ENCODE measurements around the gene TIAM2.

DNA sequence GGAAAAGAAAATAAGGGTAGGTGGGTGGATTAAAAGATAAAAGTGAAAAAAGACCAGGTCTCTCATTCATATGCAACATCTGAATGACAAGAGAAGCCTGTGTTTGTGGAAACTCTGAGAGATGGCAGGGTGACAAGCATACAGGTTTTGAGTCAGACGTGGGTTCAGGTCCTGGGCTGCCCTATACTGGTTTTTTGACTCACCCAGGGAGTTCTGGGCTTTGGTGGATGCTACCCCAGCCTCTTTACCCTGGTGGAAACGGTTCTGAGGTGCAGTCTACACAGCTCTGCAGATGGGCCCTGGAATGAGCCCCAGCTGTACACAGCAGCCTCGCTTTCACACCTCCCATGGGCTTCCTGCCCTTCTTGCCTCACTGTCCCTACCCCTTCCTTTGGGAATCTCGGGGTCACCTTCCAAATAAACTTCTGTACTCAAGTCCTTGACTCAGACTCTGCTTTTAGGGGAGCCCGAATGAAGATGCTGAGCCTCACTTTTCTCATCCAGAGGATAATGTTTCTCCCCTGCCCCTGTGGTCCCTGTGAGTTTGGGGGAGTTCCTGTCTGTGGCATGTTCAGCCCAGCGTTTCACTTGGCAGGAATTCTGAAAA, 191.0 kb downstream of the TIAM2 start:
- TF ChIP-seq, protein P1, sequence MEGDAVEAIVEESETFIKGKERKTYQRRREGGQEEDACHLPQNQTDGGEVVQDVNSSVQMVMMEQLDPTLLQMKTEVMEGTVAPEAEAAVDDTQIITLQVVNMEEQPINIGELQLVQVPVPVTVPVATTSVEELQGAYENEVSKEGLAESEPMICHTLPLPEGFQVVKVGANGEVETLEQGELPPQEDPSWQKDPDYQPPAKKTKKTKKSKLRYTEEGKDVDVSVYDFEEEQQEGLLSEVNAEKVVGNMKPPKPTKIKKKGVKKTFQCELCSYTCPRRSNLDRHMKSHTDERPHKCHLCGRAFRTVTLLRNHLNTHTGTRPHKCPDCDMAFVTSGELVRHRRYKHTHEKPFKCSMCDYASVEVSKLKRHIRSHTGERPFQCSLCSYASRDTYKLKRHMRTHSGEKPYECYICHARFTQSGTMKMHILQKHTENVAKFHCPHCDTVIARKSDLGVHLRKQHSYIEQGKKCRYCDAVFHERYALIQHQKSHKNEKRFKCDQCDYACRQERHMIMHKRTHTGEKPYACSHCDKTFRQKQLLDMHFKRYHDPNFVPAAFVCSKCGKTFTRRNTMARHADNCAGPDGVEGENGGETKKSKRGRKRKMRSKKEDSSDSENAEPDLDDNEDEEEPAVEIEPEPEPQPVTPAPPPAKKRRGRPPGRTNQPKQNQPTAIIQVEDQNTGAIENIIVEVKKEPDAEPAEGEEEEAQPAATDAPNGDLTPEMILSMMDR (conservative IDR thresholded peaks at IDR 0.05; ENCODE audit: low read depth in 2 of 2) = no peak
- no peak for TF ChIP-seq POLR2AphosphoS5 (IDR thresholded peaks at IDR 0.05; ENCODE audit: low read depth)
- TF ChIP-seq EZH2phosphoT487 (IDR thresholded peaks at IDR 0.05; ENCODE audit: unreplicated experiment) = no peak
- no peak for TF ChIP-seq EZH2 (IDR thresholded peaks at IDR 0.05; ENCODE audit: low read depth, unreplicated experiment)
- TF ChIP-seq JUNB (IDR thresholded peaks at IDR 0.05; ENCODE audit: unreplicated experiment) = no peak
- TF ChIP-seq, protein P2, sequence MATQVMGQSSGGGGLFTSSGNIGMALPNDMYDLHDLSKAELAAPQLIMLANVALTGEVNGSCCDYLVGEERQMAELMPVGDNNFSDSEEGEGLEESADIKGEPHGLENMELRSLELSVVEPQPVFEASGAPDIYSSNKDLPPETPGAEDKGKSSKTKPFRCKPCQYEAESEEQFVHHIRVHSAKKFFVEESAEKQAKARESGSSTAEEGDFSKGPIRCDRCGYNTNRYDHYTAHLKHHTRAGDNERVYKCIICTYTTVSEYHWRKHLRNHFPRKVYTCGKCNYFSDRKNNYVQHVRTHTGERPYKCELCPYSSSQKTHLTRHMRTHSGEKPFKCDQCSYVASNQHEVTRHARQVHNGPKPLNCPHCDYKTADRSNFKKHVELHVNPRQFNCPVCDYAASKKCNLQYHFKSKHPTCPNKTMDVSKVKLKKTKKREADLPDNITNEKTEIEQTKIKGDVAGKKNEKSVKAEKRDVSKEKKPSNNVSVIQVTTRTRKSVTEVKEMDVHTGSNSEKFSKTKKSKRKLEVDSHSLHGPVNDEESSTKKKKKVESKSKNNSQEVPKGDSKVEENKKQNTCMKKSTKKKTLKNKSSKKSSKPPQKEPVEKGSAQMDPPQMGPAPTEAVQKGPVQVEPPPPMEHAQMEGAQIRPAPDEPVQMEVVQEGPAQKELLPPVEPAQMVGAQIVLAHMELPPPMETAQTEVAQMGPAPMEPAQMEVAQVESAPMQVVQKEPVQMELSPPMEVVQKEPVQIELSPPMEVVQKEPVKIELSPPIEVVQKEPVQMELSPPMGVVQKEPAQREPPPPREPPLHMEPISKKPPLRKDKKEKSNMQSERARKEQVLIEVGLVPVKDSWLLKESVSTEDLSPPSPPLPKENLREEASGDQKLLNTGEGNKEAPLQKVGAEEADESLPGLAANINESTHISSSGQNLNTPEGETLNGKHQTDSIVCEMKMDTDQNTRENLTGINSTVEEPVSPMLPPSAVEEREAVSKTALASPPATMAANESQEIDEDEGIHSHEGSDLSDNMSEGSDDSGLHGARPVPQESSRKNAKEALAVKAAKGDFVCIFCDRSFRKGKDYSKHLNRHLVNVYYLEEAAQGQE (IDR thresholded peaks at IDR 0.05; ENCODE audit: unreplicated experiment) = no peak
